AG09319 (cell line): Measurements from ENCODE around the gene TUBGCP6.

Source experiments
- DNase-seq: peaks from one replicate; pipeline ENCODE4 v3.0.0-alpha.2; 2010; ENCODE audit warnings: low read depth; ENCODE audit errors: extremely low read depth
- TF ChIP-seq, protein P1 (sequence below): IDR thresholded peaks from 2 replicates; pipeline ENCODE4 v1.5.1; 2011; ENCODE audit warnings: low read depth, mild to moderate bottlenecking, inconsistent platforms, low read length, moderate library complexity

The TUBGCP6 gene

DNA sequence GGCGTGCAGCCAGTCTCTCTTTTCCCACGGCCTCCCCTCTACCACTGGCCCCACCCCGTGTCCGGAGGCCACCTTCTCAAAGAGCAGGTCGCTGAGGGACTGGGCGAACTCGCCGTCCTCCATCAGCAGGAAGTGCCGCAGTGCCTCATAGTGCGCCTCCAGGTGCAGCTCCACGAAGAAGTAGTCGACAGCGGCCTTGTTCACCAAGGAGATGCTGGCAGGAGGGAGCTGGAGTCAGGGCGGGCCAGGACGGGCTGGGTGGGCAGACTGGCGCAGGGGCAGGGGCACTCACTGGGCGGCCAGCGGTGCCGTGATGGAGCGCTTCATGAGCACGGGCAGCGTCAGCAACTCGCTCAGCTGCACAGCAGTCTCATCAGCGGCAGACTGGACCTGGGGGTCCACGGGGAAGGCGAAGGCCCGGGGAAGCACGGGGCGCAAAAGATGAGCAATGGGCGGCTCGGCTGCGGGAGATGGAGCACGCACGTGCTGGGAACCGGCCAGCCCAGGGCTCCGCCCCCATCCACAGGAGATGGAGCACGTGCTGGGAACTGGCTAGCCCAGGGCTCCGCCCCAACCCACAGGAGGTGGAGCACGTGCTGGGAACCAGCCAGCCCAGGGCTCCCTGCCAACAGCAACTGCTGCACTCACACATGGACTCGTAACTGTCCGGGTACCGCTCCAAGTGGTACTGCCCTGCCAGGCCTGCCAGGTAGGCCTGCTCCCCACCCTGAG is 25.7 kb downstream of the TUBGCP6 start:
- peak; percentile 43 for DNase-seq
- TF ChIP-seq, protein P1, sequence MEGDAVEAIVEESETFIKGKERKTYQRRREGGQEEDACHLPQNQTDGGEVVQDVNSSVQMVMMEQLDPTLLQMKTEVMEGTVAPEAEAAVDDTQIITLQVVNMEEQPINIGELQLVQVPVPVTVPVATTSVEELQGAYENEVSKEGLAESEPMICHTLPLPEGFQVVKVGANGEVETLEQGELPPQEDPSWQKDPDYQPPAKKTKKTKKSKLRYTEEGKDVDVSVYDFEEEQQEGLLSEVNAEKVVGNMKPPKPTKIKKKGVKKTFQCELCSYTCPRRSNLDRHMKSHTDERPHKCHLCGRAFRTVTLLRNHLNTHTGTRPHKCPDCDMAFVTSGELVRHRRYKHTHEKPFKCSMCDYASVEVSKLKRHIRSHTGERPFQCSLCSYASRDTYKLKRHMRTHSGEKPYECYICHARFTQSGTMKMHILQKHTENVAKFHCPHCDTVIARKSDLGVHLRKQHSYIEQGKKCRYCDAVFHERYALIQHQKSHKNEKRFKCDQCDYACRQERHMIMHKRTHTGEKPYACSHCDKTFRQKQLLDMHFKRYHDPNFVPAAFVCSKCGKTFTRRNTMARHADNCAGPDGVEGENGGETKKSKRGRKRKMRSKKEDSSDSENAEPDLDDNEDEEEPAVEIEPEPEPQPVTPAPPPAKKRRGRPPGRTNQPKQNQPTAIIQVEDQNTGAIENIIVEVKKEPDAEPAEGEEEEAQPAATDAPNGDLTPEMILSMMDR, result no peak

DNA sequence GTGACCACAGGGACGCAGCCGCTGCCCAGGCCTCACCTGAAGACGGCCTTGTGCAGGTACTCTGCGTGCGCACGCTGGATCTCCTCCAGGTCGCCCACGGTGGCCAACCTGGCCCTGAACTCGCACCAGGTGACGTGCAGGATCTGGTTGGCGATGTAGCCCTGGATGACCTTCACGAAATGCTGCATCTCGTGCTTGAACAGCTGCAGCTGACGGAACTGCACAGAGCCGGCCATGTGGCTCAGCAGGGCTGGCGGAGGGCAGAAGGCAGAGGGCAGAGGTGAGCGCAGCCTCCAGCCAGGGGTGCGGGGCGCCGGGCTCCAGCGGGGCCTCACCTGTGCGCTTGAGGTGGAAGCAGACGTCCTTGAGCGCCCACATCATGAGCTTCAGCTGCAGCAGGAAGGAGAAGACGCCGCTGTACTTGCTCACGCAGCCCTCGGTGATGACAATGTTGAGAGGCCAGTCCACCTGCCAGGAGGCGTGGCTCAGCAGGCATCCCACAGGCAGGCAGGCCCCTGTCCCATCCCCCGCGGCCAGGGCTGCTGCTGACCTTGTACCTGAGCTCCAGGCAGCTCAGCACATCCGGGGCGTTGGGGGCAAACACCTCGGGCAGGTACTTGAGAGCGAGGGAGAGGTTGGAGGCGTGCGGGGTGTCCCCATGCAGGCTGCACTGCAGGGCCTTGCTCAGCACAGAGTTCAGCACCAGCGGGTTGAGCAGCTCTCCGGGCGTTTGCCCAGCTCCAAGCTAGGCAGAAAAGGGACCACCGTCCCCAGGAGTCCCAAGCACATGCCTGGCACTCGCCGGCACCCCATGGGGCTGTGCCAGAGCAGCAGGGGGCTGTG is 26.4 kb downstream of the TUBGCP6 start:
- DNase-seq, result no peak
- TF ChIP-seq, protein P1, result no peak

DNA sequence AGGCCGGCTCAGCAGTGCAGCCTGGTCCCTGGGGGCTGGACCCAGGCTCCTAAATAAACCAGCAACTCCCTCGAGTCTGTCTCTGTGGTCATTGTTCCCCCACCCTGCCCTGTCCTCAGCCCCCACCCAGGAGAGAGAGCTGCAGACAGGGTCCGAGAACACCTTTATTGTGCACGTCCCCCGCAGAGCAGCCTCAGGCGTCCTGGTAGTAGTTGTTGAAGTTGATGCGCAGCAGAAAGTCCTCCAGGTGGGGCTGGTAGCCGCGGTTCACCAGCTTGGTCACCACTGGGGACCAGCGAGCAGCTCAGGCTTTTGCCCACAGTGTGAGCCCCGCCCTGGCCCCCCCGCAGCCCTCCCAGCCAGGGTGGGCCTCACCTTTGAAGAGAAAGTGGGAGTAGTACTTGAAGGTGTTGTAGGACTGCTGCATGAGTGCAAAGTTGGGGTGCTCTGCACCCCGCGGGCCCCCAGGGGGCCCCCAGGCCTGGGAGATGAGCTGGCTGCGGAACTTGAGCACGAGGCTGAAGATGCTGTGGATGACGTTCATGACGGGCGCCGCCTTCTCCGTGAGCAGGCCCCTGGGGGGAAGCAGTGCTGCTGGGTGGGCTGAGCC is 27.2 kb downstream of the TUBGCP6 start:
- DNase-seq, result no peak
- TF ChIP-seq, protein P1, result no peak

DNA sequence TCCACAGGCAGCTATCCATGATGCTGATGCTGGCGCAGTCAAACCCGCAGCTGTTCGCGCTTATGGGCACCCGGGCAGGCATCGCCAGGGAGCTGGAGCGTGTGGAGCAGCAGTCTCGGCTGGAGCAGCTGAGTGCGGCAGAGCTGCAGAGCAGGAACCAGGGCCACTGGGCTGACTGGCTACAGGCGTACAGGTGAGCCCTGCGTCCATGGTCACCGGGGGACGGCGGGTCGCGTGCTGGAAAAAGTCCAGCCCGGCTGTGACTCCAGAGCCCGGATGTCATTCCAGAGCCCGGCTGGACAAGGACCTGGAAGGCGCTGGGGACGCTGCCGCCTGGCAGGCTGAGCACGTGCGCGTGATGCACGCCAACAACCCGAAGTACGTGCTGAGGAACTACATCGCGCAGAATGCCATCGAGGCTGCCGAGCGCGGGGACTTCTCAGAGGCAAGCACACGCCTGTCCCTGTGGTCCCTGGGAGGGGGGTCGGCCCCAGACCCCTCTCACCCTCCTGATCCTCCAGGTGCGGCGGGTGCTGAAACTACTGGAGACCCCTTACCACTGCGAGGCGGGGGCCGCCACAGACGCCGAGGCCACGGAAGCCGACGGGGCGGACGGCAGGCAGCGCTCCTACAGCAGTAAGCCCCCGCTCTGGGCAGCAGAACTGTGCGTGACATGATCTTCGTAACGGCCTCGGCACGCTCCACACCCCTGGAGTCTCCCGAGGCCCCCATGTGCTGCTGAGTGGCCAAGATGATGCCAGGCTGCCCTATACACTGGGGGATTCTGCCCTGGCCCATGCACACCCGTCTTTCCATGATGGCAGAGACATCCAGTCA is 27.9 kb downstream of the TUBGCP6 start:
- DNase-seq, result no peak
- TF ChIP-seq, protein P1, result no peak

DNA sequence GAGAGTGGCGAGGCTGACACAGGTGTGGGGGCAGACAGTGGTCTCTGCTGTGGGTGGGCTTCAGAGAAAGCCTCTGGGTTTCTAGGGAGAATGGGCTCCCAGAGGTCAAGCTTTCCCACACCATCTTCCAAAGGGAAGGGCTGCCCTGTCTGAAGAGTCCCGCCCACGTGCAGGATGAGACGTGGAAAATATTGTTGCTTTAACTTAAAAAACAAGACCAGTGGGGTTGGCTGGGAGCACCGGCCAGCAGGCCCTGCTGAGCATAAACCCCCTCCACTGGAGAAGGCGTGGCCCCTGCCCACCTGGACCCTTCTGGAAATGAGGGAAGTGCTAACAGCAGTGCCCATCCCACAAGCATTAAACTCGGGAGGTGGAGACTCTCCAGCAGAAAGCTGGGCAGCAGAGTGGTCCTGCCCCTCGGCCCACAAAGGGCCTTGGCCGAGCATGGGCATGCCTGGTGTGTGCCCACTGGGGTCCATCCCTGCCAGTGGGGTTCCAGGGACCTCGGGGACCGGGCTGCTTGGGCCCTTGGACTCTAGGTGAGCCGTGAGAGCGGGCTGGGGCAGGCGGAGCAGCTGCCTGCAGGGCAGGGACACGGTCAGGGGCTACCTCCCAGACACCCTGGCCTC is 28.7 kb downstream of the TUBGCP6 start:
- DNase-seq, result no peak
- TF ChIP-seq, protein P1, result no peak

DNA sequence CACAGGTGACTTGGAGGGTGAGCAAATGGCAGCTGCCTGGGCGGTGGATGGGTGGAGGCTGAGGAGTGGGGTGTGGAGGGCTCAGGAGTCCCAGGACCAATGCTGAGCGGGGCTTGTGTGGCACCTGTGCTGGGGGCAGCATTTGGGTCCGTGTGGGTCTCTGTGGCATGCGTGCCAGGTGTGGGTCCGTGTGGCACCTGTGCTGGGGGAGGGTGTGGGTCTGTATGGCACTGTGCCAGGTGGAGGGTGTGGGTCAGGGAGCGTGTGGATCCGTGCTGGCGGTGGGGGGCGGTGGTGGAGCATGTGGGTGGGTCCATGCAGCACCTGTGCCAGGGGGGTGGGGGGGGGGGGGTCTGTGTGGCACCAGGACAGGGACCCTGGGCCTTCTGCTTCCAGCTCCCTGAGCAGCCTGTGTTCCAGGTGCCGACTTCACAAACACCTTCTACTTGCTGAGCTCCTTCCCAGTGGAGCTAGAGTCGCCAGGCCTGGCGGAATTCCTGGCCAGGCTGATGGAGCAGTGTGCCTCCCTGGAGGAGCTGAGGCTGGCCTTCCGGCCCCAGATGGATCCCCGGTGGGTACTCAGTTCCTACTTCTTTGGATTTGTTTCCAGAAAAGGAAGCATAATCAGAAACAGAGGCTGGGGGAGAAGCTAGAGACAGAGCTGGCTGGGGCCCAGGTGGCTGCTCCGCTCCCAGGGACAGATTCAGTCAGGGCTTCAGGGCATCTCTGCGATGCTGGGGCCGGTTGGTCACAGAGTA is 29.3 kb downstream of the TUBGCP6 start:
- no peak for DNase-seq
- TF ChIP-seq, protein P1, result no peak
